Suppressor macrophage treated with lipopolysaccharide for 4 hours (primary cell): ENCODE measurements around the gene IL12RB2.
A peak's percentile ranks its signal among the peaks of the same experiment; 100 is the strongest.

ENCODE experiments used
- DNase-seq: peaks from one replicate; pipeline ENCODE4 v3.0.0-alpha.2; 2020

Gene IL12RB2, protein sequence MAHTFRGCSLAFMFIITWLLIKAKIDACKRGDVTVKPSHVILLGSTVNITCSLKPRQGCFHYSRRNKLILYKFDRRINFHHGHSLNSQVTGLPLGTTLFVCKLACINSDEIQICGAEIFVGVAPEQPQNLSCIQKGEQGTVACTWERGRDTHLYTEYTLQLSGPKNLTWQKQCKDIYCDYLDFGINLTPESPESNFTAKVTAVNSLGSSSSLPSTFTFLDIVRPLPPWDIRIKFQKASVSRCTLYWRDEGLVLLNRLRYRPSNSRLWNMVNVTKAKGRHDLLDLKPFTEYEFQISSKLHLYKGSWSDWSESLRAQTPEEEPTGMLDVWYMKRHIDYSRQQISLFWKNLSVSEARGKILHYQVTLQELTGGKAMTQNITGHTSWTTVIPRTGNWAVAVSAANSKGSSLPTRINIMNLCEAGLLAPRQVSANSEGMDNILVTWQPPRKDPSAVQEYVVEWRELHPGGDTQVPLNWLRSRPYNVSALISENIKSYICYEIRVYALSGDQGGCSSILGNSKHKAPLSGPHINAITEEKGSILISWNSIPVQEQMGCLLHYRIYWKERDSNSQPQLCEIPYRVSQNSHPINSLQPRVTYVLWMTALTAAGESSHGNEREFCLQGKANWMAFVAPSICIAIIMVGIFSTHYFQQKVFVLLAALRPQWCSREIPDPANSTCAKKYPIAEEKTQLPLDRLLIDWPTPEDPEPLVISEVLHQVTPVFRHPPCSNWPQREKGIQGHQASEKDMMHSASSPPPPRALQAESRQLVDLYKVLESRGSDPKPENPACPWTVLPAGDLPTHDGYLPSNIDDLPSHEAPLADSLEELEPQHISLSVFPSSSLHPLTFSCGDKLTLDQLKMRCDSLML

DNA sequence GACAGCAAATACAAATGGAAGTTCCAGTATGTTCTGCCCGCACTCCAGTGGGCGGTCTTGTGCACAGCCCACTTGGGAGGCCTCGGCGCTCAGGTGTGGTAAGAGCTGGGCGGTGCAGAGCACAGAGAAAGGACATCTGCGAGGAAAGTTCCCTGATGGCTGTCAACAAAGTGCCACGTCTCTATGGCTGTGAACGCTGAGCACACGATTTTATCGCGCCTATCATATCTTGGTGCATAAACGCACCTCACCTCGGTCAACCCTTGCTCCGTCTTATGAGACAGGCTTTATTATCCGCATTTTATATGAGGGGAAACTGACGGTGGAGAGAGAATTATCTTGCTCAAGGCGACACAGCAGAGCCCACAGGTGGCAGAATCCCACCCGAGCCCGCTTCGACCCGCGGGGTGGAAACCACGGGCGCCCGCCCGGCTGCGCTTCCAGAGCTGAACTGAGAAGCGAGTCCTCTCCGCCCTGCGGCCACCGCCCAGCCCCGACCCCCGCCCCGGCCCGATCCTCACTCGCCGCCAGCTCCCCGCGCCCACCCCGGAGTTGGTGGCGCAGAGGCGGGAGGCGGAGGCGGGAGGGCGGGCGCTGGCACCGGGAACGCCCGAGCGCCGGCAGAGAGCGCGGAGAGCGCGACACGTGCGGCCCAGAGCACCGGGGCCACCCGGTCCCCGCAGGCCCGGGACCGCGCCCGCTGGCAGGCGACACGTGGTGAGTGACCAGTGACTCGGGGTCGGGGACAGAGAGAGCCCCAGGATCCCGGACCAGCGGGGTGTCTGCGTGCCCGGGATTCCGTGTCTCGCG is at the start of gene IL12RB2:
Gene IL12RB2 (plus strand): TSS at position 623 of the 810 bp plus-strand sequence. CDS start 12,496 bp downstream, outside the sequence.
- no peak for DNase-seq

DNA sequence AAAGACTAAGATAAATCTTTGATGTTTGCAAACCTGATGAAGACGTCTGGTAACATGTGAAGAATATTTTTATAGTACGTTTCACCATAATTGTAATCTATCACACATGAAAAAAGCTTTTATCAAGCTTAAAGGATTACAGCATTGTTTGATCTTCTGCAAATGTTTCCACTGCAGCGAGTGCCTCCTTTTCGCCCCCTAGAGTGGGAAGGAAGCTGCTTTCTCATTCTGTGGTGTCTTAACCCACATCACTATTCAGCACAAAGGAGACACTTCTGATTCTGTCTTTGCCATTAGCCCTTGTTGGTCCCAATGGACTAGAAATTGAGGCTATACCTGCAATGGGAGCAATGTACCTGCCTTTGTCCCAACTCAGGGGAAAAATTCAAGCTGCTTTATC is 46.0 kb upstream of the IL12RB2 start:
- no peak for DNase-seq

DNA sequence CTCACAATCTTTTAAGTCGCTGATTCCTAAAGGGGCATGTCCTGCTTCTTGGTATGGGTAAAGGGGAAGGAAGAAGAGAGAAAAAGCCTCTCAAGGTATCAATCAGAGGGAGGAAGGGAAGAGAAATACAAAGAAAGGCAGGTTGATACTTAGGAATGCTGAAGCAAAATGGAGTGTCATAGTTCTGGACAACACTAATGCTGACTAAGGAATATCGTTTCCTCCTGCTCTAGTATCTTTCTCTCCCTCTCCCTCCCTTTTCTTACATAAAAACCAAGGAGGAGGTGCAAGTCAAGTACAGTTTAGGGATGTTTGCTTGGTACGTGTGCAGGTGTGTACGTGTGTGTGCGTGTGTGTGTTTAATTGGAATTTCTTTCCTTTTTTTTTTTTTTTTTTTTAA is 44.9 kb upstream of the IL12RB2 start:
- no peak for DNase-seq

DNA sequence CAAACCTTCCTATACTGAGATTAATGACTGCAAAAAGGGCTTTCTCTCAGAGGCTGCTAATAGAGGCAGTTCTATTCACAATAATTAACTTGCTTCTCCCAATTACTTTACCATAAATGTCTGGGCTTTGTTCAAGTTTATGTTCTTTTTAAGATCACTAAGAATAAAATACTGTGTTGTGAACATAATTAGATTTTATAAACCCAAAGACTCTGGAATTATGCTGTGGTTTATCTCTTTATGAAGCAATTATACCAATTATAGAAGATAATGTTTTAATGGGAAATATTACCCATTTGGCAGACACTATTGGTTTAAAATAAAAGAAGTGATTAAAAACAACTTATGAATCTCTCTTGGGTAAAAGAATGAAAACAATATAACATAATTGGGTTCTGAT is 43.5 kb upstream of the IL12RB2 start:
- no peak for DNase-seq

DNA sequence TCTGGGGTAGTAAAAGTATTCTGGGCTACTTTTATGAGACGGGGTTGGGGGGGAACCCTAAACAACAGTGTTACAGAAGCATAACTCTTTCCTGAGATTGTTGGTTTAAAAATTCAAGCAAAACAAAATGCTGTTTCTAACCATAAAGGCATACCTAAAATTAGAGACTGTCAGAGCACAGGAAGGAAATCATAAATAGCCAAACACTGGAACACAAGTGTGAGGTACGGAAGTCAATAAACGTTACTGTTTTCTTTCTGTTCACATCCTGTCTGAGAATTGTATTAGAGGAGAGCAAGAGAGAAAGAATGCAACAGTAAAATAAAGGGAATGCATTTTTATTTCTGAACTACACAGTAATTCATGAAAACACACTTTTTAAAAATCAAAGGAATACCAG is 42.8 kb upstream of the IL12RB2 start:
- DNase-seq, result no peak

DNA sequence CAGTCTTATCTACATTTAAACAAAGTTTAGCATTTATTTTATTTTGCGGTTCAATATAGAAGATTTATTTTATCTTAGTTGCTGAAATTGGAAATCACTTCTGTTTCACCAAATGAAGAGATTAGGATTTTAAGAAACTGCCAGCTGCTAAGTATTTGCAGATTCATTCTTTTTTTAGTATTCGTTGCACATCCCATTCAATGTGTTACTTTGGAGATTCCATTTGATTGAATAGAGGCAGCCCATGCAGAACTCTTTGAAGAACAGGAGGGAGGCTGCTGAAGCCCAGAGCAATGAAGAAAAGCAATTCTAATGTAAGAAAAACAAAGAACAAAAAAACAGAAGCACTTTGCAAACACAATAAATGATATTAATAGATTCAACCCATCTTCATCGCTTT is 38.6 kb upstream of the IL12RB2 start:
- DNase-seq, result no peak

DNA sequence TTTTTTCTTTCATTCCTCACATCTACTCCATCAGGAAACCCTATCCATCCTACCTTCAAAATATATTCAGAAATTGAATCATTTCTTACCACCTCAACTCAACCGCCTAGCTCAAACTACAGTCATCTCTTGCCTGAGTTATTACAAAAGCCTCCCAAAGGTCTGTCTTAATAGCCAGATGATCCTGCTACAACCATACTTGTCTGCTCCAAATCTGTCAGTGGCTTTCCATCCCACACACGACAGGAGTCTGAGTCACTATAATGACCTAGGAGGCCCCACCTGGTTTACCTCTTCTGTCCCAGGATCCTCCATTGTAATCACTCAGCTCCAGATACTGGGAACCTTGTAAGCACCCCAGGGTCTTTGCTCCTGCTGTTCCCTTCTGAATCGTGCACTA is 37.1 kb upstream of the IL12RB2 start:
- DNase-seq, result no peak

DNA sequence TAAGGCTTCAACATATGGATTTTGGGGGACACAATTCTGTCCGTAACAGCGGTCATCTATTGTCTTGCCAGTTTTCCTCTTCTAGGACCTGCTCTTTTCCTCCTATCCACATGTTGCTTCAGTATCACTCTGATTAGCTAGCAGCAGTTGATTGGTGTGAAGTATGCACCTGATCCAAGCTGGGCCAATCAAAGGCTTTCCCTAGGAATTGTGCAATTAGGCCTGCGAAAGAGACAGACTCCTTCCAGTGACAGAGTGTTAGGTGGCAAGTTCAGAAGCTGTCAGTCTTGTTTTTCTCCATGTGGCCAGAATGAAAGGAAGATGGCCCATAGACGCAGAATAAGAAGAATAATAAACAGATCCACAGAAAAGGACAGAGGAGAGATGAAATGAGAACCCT is 34.1 kb upstream of the IL12RB2 start:
- no peak for DNase-seq

DNA sequence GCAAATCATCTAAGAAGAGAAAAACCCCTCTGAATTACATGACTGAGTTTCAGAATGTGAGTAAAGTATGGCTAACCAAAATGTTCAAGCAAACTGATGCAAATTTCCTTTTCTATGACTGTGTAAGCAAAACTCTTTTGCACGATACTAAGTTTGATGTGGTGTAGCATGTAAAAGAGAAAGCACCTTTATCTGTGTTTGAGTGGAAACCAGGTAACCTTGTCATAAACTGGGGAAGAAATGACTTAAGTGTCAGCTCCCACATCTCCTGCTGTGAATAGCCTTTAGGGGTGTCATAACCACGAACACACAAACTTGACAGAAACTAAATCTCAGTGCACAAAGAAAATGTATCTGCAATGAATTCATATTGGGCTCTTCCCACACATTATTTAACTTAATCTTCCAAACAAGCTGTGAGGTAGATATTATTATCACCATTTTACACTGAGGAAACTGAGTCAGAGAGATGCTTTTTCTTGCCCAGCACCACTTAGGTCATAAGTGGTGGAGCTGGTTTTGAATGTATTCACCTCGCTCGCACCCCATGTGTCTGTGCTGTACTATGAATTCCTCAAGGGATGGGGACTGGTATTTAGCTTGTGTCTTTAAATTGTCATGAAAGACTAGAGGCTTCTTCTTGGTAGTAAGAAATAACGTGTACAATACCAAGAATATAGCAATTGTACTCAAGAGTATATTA is 32.9 kb upstream of the IL12RB2 start:
- DNase-seq, result no peak

DNA sequence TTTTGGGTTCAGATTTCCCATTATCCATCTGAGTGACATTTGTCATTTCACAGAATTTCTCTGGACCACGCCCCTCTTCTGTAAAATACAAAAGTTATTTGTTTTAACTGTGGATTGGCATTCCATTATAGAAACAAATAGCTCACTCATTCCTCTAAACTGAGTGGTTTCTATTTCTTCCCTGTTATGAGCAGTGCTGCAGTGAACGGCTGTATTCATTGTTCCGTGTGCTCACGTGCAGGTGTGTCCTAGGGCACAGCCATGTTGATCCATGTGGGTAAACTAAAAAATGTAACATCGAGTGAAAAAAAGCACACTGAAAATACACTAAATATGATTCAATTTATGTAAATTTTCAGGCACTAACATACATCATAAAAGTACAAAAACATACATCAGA is 27.0 kb upstream of the IL12RB2 start:
- DNase-seq, result no peak

DNA sequence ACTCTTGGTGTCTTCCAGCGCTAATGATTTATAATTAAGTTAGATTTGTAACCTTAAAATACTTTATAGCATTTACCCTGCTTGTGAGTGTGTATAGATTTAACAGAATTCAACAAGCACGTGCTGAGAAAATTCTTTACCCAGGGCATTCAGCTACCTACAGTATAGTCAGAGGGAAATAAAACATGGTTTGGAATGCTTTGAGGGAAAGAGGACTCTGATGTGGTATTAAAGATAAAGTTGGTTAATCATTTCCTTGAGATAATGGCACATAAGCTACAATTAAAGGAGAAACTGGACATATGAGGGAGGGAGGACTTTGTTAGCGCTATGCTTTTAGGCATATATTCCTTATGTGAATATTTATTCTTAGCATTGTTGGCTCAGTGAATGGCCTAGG is 26.4 kb upstream of the IL12RB2 start:
- DNase-seq, result no peak

DNA sequence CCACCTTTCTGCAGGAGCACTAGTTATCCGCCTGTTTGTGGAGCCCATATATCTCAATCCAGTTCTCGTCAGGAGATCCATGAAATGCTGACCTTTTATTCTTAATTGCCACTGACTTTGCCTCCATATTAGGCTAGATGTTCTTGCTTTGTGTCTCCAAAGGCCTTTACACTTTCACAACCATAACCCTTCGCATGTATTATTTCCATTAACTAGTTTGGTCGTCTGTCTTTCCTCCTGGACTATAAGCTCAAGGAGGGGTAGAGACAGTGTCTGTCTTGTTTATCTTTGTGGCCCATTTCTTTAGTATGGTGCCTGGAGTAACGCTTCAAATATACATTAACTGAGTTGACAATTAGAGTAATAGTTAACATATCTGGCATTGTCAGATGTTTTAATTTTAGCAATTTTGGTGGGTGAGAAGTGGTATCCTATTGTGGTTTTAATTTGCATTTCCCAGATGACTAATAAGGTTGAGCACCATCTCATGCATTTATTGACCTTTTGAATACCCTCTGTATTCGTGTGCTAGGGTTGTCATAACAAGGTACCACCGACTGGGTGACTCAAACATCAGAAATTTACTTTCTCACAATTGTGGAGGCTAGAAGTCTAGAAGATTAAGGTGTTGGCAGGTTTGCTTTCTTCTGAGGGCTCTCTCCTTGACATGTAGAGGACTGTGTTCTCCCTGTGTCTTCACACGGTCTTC is 21.7 kb upstream of the IL12RB2 start:
- no peak for DNase-seq

DNA sequence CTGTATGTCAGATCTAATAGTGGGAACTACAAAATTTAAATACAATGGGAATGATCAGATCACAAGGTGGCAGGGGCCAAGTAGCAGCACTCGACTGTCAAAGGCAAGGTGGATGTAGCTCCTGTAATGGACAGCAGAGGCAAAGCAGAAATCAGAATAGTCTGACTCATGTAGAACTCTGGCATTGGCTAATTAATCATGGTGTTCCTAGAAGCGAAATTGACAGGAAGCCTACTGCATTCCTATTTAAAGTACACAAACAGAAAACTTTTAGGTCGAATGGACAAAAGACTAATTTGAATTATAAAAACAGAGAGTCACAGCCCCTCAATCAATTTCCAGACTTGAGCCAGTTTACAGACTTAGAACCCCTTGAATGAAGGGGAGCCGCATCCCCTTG is 17.4 kb upstream of the IL12RB2 start:
- DNase-seq, result no peak

DNA sequence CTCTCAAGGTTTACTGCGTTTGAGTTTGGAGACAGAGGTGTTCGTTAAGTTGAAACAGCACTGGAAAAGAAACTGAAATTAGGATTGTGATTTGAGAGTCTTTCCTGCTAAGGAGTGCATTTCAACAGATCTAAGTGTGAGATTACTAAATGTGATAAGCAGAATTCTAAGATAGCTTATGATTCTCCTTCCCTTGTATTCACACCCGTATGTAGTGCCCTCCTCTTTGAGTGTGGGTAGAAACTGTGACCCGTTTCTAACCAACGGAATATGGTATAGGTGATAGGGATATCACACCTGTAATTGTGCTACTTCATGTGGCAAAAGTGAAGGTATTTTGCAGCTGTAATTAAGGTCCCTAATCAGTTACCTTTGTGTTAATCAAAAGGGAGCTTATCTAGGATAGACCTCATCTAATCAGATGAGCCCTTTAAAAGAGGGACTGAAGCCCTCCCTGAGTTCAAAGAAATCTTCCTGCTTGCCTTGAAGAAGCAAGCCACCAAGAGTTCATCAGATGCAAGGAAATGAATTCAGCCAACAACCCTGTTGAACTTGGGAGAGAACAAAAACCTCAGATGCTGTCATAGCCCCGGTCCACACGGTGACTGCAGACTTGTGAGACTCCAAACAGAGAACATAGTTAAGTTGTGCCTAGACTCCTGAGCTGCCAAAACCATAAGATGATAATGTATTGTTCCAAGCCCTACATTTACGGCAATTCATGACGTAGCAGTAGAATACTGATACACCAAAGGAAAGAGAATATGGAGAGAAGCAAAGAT is 12.6 kb upstream of the IL12RB2 start:
- no peak for DNase-seq

DNA sequence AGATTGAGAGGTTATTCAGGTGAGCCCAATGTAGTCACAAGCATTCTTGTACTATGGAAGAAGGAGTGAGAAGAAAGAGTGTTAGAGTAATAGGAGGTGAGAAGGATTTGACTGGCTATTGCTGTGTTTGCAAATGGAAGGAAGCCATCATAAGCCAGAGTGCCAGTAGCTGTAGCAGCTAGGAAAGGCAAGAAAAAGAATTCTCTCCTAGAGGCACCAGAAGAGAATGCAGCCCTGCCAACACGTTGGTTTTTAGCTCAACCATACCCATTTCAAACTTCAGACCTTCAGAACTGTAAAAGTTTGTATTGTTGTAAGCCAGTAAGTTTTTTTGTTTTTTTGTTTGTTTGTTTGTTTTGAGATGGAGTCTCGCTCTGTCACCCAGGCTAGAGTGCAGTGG is 8.9 kb upstream of the IL12RB2 start:
- no peak for DNase-seq

DNA sequence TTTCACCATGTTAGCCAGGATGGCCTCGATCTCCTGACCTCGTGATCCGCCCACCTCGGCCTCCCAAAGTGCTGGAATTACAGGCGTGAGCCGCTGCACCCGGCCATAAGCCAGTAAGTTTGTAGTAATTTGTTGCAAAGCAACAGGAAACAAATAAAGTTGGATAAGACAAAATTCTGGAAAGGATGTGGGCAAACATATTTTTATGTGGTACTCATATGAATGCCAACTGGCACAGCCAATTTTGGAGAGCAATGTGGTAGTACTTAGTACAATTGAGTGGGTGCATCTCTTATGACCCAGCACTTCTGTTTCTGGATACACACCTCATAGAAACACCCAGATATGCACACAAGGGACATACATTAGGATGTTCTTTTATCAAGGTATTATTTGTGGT is 8.4 kb upstream of the IL12RB2 start:
- DNase-seq, result no peak

DNA sequence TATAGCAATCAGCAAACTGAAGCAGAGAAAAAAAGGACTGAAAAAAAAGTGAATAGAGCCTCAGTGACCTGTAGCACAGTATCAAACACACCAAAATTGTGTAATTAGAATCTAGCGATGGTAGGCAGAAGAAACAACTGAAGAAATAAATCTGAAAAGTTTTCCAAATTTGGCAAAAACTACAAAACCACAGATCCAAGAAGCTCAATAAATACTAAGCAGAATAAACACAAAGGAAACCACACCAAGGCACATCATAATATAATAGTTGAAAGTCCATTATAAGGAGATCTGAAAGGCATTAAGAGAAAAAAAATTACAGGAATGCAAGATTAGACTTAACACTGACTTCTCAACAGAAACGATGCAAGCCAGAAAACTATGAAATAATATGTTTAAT is 7.1 kb upstream of the IL12RB2 start:
- no peak for DNase-seq

DNA sequence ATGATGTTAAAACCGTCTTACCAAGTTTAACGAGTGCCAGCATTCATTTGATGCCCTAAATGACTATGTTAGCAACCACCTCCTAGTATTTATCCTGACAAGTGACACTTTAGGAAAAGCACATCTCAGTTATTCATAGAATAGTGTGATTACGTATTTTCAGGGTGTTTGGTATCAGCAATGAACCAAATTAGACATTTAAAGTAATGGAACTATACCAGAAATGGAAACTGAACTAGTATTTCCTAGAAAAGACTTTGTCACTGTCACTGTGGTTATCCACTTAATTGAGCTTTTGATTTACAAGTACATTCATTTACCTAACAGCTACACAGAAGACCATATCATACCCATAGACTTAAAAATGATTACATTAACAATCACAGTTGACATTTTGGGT is 3.6 kb upstream of the IL12RB2 start:
- DNase-seq, result no peak

DNA sequence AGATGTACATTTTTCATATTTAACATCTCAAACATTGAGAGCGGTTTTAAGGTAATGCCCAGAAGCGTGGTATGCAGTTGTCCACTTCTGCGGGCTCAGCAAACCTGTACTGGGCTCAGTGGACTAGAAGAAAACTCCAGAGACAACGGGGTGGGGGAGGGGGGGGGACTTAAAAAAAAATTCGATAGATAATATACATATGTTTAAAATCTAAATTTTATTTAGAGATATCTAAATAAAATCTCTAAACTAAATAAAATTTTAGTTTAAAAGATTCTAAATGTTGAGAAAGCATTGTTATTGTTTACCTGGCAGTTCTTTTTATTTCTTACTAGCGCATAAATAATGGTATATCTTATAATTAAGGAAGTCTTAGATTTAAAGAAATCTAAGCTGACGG is 1.1 kb upstream of the IL12RB2 start:
- no peak for DNase-seq

DNA sequence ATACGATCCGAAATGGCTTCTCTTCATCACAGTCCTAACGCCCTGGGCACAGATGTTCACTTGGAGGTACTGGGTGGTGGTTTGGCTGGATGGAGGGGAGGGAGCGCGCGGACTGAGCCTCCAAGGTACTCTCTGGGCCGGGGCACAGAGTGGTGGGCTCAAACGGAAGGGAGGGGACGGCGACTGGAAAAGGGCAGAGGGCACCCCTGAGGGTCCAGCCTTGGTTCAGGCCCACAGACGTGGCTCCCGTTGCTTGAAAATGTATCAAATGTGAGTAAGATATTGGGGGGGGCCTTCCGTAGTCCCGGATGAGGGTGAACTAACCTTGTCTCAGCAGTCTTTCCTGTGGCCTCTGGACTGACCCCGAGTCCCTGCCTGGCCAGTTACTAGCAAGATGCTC is 463 bp downstream of the IL12RB2 start:
- DNase-seq, result no peak

DNA sequence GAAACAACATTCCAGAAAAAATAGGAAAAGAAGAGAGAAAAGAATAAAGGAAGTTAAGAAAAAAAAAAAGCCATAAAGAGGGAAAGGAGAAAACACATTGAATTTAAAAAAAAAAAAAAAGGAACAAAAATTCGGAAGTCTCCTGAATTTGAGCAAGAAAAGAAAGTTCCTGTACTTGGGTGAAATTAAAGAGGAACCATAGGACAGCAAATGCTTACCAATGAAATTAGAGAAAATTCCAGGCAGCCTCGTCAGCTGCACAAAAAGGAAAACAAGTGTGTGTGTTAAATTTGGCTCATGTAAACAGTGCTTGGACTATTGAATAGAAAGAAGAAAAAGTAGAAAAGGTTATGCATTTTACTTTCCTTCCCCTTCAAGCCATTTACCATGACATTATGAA is 4.9 kb downstream of the IL12RB2 start:
- peak; percentile 64 for DNase-seq
